Neutrophil (primary cell): ENCODE data around the gene ZFP36L1.

Experiments
- H3K27ac ChIP-seq: fragments of 200-600 bp; sonication (generic); 2 replicates; pipeline ENCODE4 v1.5.1; 2016; ENCODE audit warnings: mild to moderate bottlenecking, moderate library complexity
- H3K27me3 ChIP-seq: fragments of 200-600 bp; sonication (generic); 2 replicates; pipeline ENCODE4 v1.6.0; 2016; ENCODE audit warnings: mild to moderate bottlenecking
- H3K36me3 ChIP-seq: fragments of 200-600 bp; sonication (generic); 2 replicates; pipeline ENCODE4 v1.5.1; 2017
- H3K4me1 ChIP-seq, 2 experiments: fragments of 200-600 bp in 1 of 2; sonication (generic) in 1 of 2; 1 replicate in 1 of 2; 2 replicates in 1 of 2; pipeline versions ENCODE4 v1.5.1 to v1.6.1; 2013 to 2016; ENCODE audit warnings: low read depth in 1 of 2, low read length in 1 of 2, mild to moderate bottlenecking in 1 of 2, moderate library complexity in 1 of 2; ENCODE audit not compliant: control insufficient read depth in 1 of 2, insufficient read depth in 1 of 2
- H3K4me3 ChIP-seq, 2 experiments: fragments of 200-600 bp in 1 of 2; sonication (generic) in 1 of 2; 1 replicate in 1 of 2; 2 replicates in 1 of 2; pipeline ENCODE4 v1.5.1; 2013 to 2016; ENCODE audit warnings: low read depth in 1 of 2, low read length in 1 of 2, mild to moderate bottlenecking in 1 of 2, moderate library complexity in 1 of 2
- H3K9me3 ChIP-seq: fragments of 200-600 bp; sonication (generic); 2 replicates; pipeline ENCODE4 v1.5.1; 2016
- CTCF ChIP-seq: fragments of 200-600 bp; sonication (generic); IDR thresholded peaks from 2 replicates; pipeline ENCODE4 v1.5.1; 2016; ENCODE audit warnings: antibody characterized with exemption

Gene ZFP36L1

GRCh38 chr14:68790644-68791077, 2.2 kb downstream of the ZFP36L1 start:
- Histone ChIP-seq H3K9me3 (peaks cover 4% of the 10 kb centered on the region), H3K4me1 (peaks cover 45 to 50% of the 10 kb centered on the region in 2 experiments), H3K36me3 (peaks cover 57% of the 10 kb centered on the region), H3K27me3 (no peaks in the 10 kb centered on the region), H3K4me3 (peak overlapping the region; percentile 74 to 99), H3K27ac (peak overlapping the region; percentile 100)
- TF ChIP-seq CTCF, result no peak

- H3K27ac ChIP-seq, result peak overlapping the region; percentile 100
- peak overlapping the region; percentile 74 to 99 for H3K4me3 ChIP-seq
- TF ChIP-seq CTCF, result no peak
- peaks cover 57% of the 10 kb centered on the region for H3K36me3 ChIP-seq
- H3K4me1 ChIP-seq, result peaks cover 45 to 50% of the 10 kb centered on the region in 2 experiments
- H3K27me3 ChIP-seq, result no peaks in the 10 kb centered on the region
- peaks cover 4% of the 10 kb centered on the region for H3K9me3 ChIP-seq
Observed at GRCh38 chr14:68789821-68790643, 2.8 kb downstream of the ZFP36L1 start.

- Histone ChIP-seq H3K27ac (peak overlapping the region; percentile 100), H3K4me3 (peak overlapping the region; percentile 74 to 99), H3K4me1 (peaks cover 40 to 50% of the 10 kb centered on the region in 2 experiments), H3K9me3 (peaks cover 4% of the 10 kb centered on the region), H3K27me3 (peaks cover 3% of the 10 kb centered on the region), H3K36me3 (peaks cover 57% of the 10 kb centered on the region)
- peak; percentile 75 for TF ChIP-seq CTCF
Observed at GRCh38 chr14:68788996-68789820, 3.7 kb downstream of the ZFP36L1 start.

- no peak for TF ChIP-seq CTCF
- peak overlapping the region; percentile 74 to 99 for H3K4me3 ChIP-seq
- peaks cover 57% of the 10 kb centered on the region for H3K36me3 ChIP-seq
- H3K9me3 ChIP-seq, result peaks cover 4% of the 10 kb centered on the region
- peaks cover 40 to 50% of the 10 kb centered on the region in 2 experiments for H3K4me1 ChIP-seq
- peaks cover 9% of the 10 kb centered on the region for H3K27me3 ChIP-seq
- H3K27ac ChIP-seq, result peak overlapping the region; percentile 100
Observed at GRCh38 chr14:68788275-68788995, 4.4 kb downstream of the ZFP36L1 start.
